ENCODE measurements around the gene PLCD3. TPM values are rescaled to one million over a fixed set of nuclear protein-coding genes. Genes with fewer than 3 reads are reported as not detected.

Gene PLCD3
- total RNA-seq, 2 experiments from 2014 or later, result 4.2 to 4.9 TPM

DNA sequence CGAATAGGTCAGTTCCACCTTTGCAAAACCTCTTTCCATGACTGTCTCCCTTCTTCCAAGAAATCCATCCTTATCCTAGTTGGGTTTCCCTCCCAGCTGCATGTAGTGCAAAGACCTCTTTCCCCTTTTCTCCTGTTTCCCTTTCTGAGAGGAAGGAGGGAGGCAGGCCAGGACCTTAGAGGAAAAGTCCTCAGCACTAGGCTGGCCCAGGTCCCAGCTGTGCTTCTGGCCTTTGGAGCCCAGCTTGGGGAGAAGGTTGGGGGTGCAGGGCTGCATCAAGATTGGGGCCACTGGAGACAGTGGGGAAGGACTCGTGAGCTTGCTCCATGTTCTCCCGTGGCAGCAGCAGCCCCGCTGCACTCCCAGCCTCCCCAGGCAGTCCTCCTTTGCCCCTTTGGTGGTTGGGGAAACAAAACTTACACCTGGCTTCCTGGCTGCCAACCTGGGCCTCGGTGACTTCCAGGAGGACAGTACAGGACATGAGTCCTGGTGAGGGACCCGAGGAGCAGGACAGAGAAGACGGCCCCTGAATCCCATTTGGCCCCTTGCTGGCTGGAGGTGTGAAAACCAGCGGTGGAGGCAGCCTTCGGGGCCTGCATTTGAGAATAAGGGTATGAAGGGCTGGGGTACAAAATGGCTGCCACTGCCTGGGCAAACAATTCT, 29.8 kb upstream of the PLCD3 start:
- H3K36me3 Mint-ChIP-seq, result peaks cover 19% of the 10 kb centered on the region
- H3K27ac Mint-ChIP-seq, result peak overlapping the region; percentile 99
- H3K4me1 Mint-ChIP-seq, result peaks cover 36% of the 10 kb centered on the region
- DNase-seq (no peak), ATAC-seq (ENCODE audit: low read depth) (no peak)
- no peaks in the 10 kb centered on the region for H3K27me3 Mint-ChIP-seq
- H3K4me3 Mint-ChIP-seq, result peak overlapping the region; percentile 99
- POLR2A ChIA-PET, result interaction anchor here (0.6 to 7.3 kb wide), 17 partner anchors 8 to 232 kb away, joined by 3 to 290 read pairs (median 6); partner anchors contain the start of genes ACBD4, HEXIM1 and MAP3K14
- no peaks in the 10 kb centered on the region for H3K9me3 Mint-ChIP-seq

DNA sequence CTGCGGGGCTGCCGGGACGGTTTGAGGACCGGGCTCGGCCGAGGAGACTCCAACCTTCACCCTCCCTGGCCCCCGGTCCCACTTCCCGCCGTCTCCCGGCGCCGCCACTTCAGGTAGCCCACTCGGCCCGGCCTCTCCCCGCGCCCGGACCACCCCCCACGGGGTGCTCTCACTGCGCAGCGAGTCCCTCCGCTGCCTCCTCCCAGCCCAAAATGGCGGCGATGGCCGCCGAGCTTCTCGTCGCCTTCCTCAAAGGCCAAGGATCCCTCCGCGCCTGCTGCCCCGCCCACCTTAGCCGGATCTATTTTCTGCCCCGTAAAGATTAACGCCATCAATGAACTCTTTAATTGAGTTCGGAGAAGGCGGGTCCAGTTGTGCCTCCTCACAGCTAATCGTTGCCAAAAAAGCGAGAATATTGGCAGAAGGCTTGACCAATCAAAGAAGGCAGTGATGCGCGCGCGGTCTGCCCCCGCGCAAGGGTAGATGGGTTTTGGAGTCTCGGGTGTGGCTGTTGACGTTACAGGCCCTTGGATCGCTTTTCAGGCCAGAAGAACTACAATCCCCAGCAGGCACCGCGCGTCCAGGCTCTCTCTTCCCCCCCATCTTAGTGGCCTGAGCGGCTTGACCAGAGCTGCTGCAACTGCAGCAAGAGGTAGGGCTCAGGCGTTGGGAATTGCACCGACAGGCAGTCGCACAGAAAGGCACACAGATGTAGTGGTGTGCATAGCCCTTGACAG, 29.1 kb upstream of the PLCD3 start, which contains the start of gene HEXIM2:
TSS of gene HEXIM2 (plus strand) at position 588 of the 737 bp plus-strand sequence. CDS start 919 bp downstream, outside the sequence.
- Mint-ChIP-seq H3K4me1 (peaks cover 36% of the 10 kb centered on the region), H3K36me3 (peaks cover 18% of the 10 kb centered on the region), H3K9me3 (no peaks in the 10 kb centered on the region), H3K27ac (peak within 1 kb of the TSS; percentile 99), H3K4me3 (peak within 1 kb of the TSS; percentile 99), H3K27me3 (no peaks in the 10 kb centered on the region)
- DNase-seq (peak; percentile 96), ATAC-seq (ENCODE audit: low read depth) (peak; percentile 97)
- POLR2A ChIA-PET, result interaction anchor here (0.6 to 7.3 kb wide), 25 partner anchors 8 to 233 kb away, joined by 3 to 290 read pairs (median 5); partner anchors contain the start of genes ACBD4, C1QL1, HEXIM1 and MAP3K14

DNA sequence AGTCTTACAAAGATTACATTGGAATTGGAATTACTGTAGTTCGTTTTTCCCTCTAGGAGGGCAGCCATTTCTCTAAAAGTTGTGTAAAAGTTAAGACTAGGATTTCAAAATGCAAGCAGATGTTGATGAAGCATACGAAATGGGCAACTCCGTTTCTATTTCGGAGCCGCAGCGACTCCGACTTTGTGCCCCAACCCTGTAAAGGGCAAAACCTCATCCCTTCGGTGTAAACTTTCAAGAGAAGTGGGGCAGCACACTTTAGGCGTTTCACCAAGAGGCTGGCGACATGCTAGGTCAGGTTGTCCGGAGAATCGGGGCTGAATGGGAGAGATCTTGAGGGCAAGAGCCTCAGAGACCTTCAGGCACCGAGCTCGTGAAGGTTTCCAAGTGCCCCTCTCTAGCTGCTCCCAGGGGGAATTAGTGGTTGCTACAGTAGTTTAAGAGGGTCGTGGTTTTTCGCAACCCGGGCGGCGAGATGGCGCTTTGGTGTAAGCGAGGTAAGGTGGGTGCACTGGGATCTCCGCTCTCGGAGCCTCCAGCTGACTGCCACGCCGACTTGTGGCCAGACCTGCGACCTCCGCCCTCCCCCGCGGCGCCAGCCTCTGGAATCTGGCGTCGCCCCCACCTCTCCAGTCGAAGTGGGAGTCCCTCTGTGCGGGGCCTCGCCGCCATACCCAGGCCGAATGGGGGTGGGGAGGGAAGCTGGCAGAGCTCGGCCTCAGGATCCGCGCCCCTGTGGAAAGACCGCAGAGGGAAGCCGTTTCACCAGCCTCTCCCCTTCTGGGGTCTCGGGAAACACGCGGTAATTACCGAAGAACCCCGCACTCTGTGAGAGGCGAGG, 28.4 kb upstream of the PLCD3 start:
- Mint-ChIP-seq H3K4me1 (peaks cover 38% of the 10 kb centered on the region), H3K9me3 (no peaks in the 10 kb centered on the region), H3K36me3 (peaks cover 17% of the 10 kb centered on the region), H3K27me3 (no peaks in the 10 kb centered on the region), H3K4me3 (peak overlapping the region; percentile 99), H3K27ac (peak overlapping the region; percentile 99)
- DNase-seq (no peak), ATAC-seq (ENCODE audit: low read depth) (peak; percentile 12)
- POLR2A ChIA-PET, result interaction anchor here (0.6 to 7.3 kb wide), 24 partner anchors 9 to 234 kb away, joined by 3 to 290 read pairs (median 5); partner anchors contain the start of genes ACBD4, C1QL1, HEXIM1 and MAP3K14

DNA sequence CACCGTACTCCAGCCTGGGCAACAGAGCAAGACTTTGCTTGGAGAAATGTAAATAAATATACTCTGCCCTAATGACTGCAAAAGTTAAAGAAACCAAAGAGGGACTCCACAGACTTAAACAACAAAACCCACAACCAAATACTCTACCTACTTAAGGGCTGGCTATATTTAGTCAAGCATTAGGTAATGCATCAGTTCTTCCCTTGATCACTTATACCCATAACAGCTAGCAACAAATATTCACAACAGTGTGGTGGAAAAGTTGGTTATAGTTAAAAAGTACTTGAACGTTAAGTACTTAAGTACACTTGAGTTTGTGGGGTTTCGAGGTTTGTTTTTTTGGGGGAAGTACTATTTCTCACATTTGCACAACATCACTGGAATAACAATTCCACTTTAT, 23.9 kb upstream of the PLCD3 start:
- no peak overlapping the region for H3K4me3 Mint-ChIP-seq
- H3K27me3 Mint-ChIP-seq, result no peaks in the 10 kb centered on the region
- DNase-seq, result no peak
- POLR2A ChIA-PET, result no interaction called here
- ATAC-seq (ENCODE audit: low read depth), result no peak
- no peaks in the 10 kb centered on the region for H3K9me3 Mint-ChIP-seq
- H3K36me3 Mint-ChIP-seq, result peaks cover 16% of the 10 kb centered on the region
- peak overlapping the region; percentile 34 for H3K27ac Mint-ChIP-seq
- peaks cover 27% of the 10 kb centered on the region for H3K4me1 Mint-ChIP-seq

DNA sequence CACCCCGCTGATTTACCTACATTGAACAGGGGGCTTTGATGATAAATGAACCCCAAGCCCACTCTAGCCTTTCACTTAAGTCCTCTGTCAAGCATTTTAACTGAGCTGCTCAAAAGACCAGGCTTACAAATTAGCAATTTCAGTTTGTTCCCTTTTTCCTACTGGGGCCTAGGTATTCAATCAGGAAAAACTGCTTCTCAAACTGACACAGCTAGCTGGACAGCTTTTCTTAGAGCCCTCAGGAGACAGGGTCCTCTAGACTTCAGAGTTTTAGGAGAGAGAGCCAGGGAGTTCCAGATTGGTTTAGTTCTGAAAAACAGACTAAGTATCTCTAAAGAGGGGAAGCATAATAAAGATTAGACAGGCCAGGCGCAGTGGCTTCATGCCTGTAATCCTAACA, 23.2 kb upstream of the PLCD3 start:
- H3K27ac Mint-ChIP-seq, result no peak overlapping the region
- POLR2A ChIA-PET, result interaction anchor here (0.6 to 1.5 kb wide), 6 partner anchors 17 to 93 kb away, joined by 3 to 9 read pairs (median 4); partner anchors contain the start of genes ACBD4 and FMNL1

DNA sequence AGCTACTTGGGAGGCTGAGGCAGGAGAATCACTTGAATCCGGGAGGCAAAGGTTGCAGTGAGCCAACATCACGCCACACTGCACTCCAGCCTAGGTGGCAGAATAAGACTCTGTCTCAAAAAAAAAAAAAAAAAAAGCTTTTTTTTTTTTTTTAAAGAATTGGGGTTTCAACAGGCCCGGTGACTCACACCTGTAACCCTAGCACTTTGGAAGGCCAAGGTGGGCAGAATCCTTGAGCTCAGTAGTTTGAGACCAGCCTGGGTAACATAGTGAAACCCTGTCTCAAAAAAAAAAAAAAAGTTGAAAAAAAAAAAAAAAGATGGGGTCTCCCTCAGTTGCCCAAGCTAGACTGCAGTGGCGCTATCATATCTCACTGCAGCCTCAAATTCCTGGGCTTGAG, 22.7 kb upstream of the PLCD3 start:
- no peak overlapping the region for H3K27ac Mint-ChIP-seq
- peaks cover 16% of the 10 kb centered on the region for H3K36me3 Mint-ChIP-seq
- peaks cover 33% of the 10 kb centered on the region for H3K4me1 Mint-ChIP-seq
- no peak for ATAC-seq (ENCODE audit: low read depth)
- no peak overlapping the region for H3K4me3 Mint-ChIP-seq
- H3K27me3 Mint-ChIP-seq, result no peaks in the 10 kb centered on the region
- POLR2A ChIA-PET, result interaction anchor here (0.6 to 1.5 kb wide), 7 partner anchors 18 to 837 kb away, joined by 3 to 9 read pairs (median 3); partner anchors contain the start of genes ACBD4 and FMNL1
- no peak for DNase-seq
- H3K9me3 Mint-ChIP-seq, result no peaks in the 10 kb centered on the region

More for the DNA sequence above, 23.2 kb upstream of the PLCD3 start:
- H3K4me1 Mint-ChIP-seq, result peaks cover 33% of the 10 kb centered on the region
- ATAC-seq (ENCODE audit: low read depth) (no peak), DNase-seq (no peak)
- no peak overlapping the region for H3K4me3 Mint-ChIP-seq
- no peaks in the 10 kb centered on the region for H3K27me3 Mint-ChIP-seq
- peaks cover 16% of the 10 kb centered on the region for H3K36me3 Mint-ChIP-seq
- no peaks in the 10 kb centered on the region for H3K9me3 Mint-ChIP-seq

DNA sequence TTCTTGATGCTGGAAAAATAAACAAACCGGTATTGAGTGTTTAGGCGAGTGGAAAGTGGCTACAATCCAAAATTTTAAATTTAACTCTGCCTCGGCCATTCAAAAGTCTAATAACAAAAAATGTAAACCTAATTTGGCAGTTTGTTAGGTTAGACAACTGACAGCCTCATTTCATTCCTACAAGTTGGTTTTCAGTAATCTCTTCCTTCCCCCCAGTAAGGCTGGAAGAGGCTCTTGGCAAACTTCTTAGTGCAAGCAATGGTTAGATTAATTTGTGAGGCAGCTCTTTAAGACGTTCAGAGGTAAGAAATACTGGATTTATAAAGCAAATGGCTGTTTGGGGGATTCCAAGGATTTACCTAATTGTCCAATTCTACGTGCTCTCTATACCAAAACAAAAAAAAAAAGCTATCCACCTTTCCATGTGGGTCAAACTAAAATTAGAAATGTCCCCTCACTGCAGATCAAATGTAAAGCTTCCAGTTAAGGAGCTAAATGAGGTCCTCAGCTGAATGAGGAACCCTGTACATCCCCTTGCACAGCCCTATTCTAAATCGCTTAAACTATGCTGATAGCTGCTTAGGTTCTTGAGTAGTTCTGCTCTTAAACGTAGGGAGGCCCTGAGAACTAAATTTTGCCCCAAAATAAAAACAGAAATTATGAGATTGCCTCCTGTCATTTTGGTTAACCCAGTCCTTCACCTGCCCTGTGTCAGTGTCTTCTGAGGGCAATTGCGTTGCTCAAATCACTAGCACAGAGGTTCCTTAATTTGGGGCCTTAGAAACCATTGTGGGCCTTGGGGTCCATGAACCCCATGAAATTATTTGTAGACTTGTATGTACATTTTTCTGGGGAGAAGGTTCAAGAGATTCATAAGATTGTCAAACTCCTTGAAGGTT, 18.8 kb upstream of the PLCD3 start:
- no peak for ATAC-seq (ENCODE audit: low read depth)
- no peak for DNase-seq
- H3K27me3 Mint-ChIP-seq, result no peaks in the 10 kb centered on the region
- H3K4me1 Mint-ChIP-seq, result peaks cover 25% of the 10 kb centered on the region
- H3K27ac Mint-ChIP-seq, result peak overlapping the region; percentile 78
- POLR2A ChIA-PET, result interaction anchor here (0.6 to 8.8 kb wide), 17 partner anchors 9 to 595 kb away, joined by 3 to 290 read pairs (median 4); partner anchors contain the start of genes ACBD4, FMNL1 and HEXIM2
- H3K36me3 Mint-ChIP-seq, result peaks cover 8% of the 10 kb centered on the region
- peak overlapping the region; percentile 99 for H3K4me3 Mint-ChIP-seq
- H3K9me3 Mint-ChIP-seq, result no peaks in the 10 kb centered on the region

DNA sequence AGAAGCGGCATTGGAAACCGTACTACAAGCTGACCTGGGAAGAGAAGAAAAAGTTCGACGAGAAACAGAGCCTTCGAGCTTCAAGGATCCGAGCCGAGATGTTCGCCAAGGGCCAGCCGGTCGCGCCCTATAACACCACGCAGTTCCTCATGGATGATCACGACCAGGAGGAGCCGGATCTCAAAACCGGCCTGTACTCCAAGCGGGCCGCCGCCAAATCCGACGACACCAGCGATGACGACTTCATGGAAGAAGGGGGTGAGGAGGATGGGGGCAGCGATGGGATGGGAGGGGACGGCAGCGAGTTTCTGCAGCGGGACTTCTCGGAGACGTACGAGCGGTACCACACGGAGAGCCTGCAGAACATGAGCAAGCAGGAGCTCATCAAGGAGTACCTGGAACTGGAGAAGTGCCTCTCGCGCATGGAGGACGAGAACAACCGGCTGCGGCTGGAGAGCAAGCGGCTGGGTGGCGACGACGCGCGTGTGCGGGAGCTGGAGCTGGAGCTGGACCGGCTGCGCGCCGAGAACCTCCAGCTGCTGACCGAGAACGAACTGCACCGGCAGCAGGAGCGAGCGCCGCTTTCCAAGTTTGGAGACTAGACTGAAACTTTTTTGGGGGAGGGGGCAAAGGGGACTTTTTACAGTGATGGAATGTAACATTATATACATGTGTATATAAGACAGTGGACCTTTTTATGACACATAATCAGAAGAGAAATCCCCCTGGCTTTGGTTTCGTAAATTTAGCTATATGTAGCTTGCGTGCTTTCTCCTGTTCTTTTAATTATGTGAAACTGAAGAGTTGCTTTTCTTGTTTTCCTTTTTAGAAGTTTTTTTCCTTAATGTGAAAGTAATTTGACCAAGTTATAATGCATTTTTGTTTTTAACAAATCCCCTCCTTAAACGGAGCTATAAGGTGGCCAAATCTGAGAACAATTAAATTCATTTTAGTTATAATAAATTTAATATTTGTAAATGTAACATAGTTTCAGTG, 17.7 kb upstream of the PLCD3 start:
- Mint-ChIP-seq H3K4me1 (peaks cover 26% of the 10 kb centered on the region), H3K27ac (peak overlapping the region; percentile 100), H3K4me3 (peak overlapping the region; percentile 99), H3K9me3 (no peaks in the 10 kb centered on the region), H3K27me3 (no peaks in the 10 kb centered on the region), H3K36me3 (peaks cover 8% of the 10 kb centered on the region)
- peak; percentile 61 for DNase-seq
- POLR2A ChIA-PET, result interaction anchor here (0.6 to 8.8 kb wide), 23 partner anchors 9 to 903 kb away, joined by 3 to 290 read pairs (median 5); partner anchors contain the start of genes ACBD4, DCAKD, FMNL1 and HEXIM2
- no peak for ATAC-seq (ENCODE audit: low read depth)

DNA sequence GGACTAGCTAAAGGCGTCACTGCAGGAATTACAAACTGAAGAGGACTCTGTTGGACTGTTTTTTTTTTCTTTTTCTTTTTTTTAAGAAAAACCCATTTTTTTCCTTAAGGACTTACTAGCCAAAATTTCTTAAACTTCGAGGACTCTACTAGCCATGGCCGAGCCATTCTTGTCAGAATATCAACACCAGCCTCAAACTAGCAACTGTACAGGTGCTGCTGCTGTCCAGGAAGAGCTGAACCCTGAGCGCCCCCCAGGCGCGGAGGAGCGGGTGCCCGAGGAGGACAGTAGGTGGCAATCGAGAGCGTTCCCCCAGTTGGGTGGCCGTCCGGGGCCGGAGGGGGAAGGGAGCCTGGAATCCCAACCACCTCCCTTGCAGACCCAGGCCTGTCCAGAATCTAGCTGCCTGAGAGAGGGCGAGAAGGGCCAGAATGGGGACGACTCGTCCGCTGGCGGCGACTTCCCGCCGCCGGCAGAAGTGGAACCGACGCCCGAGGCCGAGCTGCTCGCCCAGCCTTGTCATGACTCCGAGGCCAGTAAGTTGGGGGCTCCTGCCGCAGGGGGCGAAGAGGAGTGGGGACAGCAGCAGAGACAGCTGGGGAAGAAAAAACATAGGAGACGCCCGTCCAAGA, 16.8 kb upstream of the PLCD3 start:
- peak; percentile 34 for ATAC-seq (ENCODE audit: low read depth)

DNA sequence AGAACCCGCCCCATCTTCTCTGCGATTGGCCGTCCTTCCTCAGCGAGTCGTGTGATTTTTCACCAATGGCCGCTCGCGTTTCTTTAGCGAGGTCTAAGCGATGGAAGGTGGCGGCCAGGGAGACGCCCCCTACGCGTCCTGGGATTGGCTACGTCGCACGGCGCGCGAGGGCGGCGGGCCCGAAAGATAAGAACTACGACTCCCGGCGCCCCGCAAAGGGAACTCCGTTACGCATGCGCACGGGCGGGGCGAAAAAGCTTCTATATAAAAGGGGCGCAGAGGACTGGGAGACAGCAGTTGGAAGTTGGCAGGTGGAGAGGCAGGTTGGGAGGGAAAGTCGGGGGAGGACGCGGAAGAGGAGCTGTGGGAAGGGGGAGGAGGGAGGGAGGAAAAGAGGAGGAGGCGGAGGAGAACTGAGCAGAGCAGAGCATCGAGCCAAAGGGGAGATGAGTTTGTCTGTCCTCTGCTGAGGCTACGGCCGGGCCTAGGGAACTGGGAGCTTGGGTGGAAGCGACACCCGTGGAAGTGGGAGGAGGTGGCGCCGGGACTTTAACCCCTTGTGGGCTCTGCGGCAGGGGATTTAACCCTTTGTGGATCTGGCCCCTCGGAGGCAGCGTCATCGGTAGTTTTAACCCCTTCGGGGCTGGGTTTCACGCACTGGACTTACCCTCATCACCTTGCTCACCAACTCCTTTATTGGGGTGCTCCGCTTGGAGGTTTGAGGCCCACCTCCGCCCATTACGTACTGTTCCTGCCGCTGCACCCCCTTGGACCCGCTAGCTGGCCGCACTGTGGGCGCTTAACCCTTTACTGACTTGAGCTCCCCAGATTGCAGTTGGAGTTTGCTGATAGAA, 16.1 kb upstream of the PLCD3 start, which contains the start of gene HEXIM1:
TSS of gene HEXIM1 (plus strand) at position 293 of the 854 bp plus-strand sequence. CDS start 716 bp downstream, outside the sequence.
- peak; percentile 98 for DNase-seq
- POLR2A ChIA-PET, result interaction anchor here (0.6 to 8.8 kb wide), 31 partner anchors 9 to 1615 kb away, joined by 3 to 290 read pairs (median 7); partner anchors contain the start of genes ACBD4, C1QL1, DCAKD and FMNL1
- Mint-ChIP-seq H3K27me3 (no peaks in the 10 kb centered on the region), H3K36me3 (peaks cover 8% of the 10 kb centered on the region), H3K4me3 (peak within 1 kb of the TSS; percentile 99), H3K27ac (peak within 1 kb of the TSS; percentile 100), H3K9me3 (no peaks in the 10 kb centered on the region), H3K4me1 (peaks cover 29% of the 10 kb centered on the region)
- peak; percentile 77 for ATAC-seq (ENCODE audit: low read depth)

More for the DNA sequence above, 16.8 kb upstream of the PLCD3 start:
- Mint-ChIP-seq H3K27ac (peak overlapping the region; percentile 100), H3K36me3 (peaks cover 8% of the 10 kb centered on the region), H3K4me1 (peaks cover 27% of the 10 kb centered on the region), H3K9me3 (no peaks in the 10 kb centered on the region), H3K4me3 (peak overlapping the region; percentile 99), H3K27me3 (no peaks in the 10 kb centered on the region)
- peak; percentile 82 for DNase-seq
- POLR2A ChIA-PET, result interaction anchor here (0.6 to 8.8 kb wide), 31 partner anchors 8 to 902 kb away, joined by 3 to 290 read pairs (median 6); partner anchors contain the start of genes ACBD4, C1QL1, DCAKD and FMNL1
